ENCODE data around the gene GSN. TPM values are rescaled to one million over a fixed set of nuclear protein-coding genes. Genes with fewer than 3 reads are reported as not detected.

GSN gene
- total RNA-seq, 2 donors from 2014 or later = 57.0 to 77.2 TPM

DNA sequence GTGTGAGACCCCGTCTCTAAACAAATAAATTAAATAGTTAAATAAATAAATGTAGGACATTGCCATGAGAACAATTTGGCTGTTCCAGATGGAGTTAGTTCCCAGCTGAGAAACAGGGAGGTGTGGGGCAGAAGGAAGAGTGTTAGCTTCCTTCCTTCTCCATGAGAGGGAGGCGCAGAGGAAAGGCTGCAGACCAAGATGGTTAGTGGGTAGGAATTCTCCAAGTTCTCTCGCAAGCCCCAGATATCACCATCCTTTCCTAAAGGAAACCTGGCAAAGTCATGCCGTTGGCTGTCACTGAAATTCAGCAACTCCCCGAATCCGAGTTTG lies 33.2 kb upstream of the GSN start:
- no peak overlapping the region for H3K27ac ChIP-seq (ENCODE audit: low read depth, low read length)
- peaks cover 17% of the 10 kb centered on the region for H3K27me3 Mint-ChIP-seq (ENCODE audit: insufficient read depth)

GRCh38 chr9:121235512-121235911 lies 32.5 kb upstream of the GSN start:
- Histone ChIP-seq H3K4me3 (ENCODE audit: low read length) (no peak overlapping the region), H3K27ac (ENCODE audit: low read depth, low read length) (no peak overlapping the region), H3K27me3 (ENCODE audit: control insufficient read depth, insufficient read depth, low read length, poor library complexity, severe bottlenecking) (peaks cover 4% of the 10 kb centered on the region), H3K9ac (ENCODE audit: extremely low read depth, low read length, poor library complexity, severe bottlenecking) (no peak overlapping the region), H3K9me3 (ENCODE audit: control insufficient read depth, low read length) (no peaks in the 10 kb centered on the region), H3K36me3 (ENCODE audit: control insufficient read depth, insufficient read depth, low read length) (no peaks in the 10 kb centered on the region), H3K4me1 (ENCODE audit: control insufficient read depth, insufficient read depth, low read length) (no peaks in the 10 kb centered on the region)
- H3K27me3 Mint-ChIP-seq (ENCODE audit: insufficient read depth) = peaks cover 17% of the 10 kb centered on the region
- TF ChIP-seq, protein P1, sequence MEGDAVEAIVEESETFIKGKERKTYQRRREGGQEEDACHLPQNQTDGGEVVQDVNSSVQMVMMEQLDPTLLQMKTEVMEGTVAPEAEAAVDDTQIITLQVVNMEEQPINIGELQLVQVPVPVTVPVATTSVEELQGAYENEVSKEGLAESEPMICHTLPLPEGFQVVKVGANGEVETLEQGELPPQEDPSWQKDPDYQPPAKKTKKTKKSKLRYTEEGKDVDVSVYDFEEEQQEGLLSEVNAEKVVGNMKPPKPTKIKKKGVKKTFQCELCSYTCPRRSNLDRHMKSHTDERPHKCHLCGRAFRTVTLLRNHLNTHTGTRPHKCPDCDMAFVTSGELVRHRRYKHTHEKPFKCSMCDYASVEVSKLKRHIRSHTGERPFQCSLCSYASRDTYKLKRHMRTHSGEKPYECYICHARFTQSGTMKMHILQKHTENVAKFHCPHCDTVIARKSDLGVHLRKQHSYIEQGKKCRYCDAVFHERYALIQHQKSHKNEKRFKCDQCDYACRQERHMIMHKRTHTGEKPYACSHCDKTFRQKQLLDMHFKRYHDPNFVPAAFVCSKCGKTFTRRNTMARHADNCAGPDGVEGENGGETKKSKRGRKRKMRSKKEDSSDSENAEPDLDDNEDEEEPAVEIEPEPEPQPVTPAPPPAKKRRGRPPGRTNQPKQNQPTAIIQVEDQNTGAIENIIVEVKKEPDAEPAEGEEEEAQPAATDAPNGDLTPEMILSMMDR (conservative IDR thresholded peaks at IDR 0.05) = no peak
- DNase-seq = no peak
- H3K9me3 Mint-ChIP-seq = no peaks in the 10 kb centered on the region
- peaks cover 1% of the 10 kb centered on the region for H3K4me1 Mint-ChIP-seq
- no peak overlapping the region for H3K4me3 Mint-ChIP-seq
- H3K27ac Mint-ChIP-seq = no peak overlapping the region
- no peaks in the 10 kb centered on the region for H3K36me3 Mint-ChIP-seq (ENCODE audit: low read depth)
- 90 to 96% methylated on average over 3 to 5 of the region's 5 CpGs for WGBS, 2 experiments (ENCODE audit: insufficient coverage in 1 of 2, insufficient read length in 1 of 2)

More for the DNA sequence above, 33.2 kb upstream of the GSN start:
- no peak overlapping the region for H3K4me3 Mint-ChIP-seq
- no peak overlapping the region for H3K4me3 ChIP-seq (ENCODE audit: low read length)
- TF ChIP-seq, protein P1 (conservative IDR thresholded peaks at IDR 0.05) = no peak
- 95 to 97% methylated on average over 4 of the region's 6 CpGs for WGBS, 2 experiments (ENCODE audit: insufficient coverage in 1 of 2, insufficient read length in 1 of 2)
- H3K4me1 Mint-ChIP-seq = peaks cover 1% of the 10 kb centered on the region
- H3K36me3 ChIP-seq (ENCODE audit: control insufficient read depth, insufficient read depth, low read length) = no peaks in the 10 kb centered on the region
- no peaks in the 10 kb centered on the region for H3K4me1 ChIP-seq (ENCODE audit: control insufficient read depth, insufficient read depth, low read length)
- H3K27ac Mint-ChIP-seq = no peak overlapping the region
- peaks cover 4% of the 10 kb centered on the region for H3K27me3 ChIP-seq (ENCODE audit: control insufficient read depth, insufficient read depth, low read length, poor library complexity, severe bottlenecking)
- no peak for DNase-seq
- no peaks in the 10 kb centered on the region for H3K36me3 Mint-ChIP-seq (ENCODE audit: low read depth)
- H3K9me3 ChIP-seq (ENCODE audit: control insufficient read depth, low read length) = no peaks in the 10 kb centered on the region
- no peaks in the 10 kb centered on the region for H3K9me3 Mint-ChIP-seq
- H3K9ac ChIP-seq (ENCODE audit: extremely low read depth, low read length, poor library complexity, severe bottlenecking) = no peak overlapping the region

DNA sequence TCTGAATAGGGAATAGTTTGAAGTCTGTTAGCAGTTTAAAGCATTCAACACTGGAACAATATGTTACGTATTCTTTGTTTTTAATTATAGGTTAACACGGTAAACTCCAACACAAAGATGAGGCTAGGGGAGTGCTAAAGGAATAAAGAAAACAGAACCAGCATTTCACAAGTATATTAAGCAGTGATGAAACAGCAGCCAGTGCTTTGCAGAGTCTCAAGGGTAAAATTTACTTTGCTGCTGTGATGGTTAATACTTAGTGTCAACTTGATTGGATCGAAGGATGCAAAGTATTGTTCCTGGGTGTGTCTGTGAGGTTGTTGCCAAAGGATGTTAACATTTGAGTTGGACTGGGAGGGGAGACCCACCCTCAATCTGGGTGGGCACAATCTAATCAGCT lies 30.0 kb upstream of the GSN start:
- H3K4me3 Mint-ChIP-seq = no peak overlapping the region
- peaks cover 17% of the 10 kb centered on the region for H3K27me3 Mint-ChIP-seq (ENCODE audit: insufficient read depth)
- H3K9me3 Mint-ChIP-seq = no peaks in the 10 kb centered on the region
- peaks cover 1% of the 10 kb centered on the region for H3K4me1 Mint-ChIP-seq
- Histone ChIP-seq H3K27me3 (ENCODE audit: control insufficient read depth, insufficient read depth, low read length, poor library complexity, severe bottlenecking) (peaks cover 4% of the 10 kb centered on the region), H3K9ac (ENCODE audit: extremely low read depth, low read length, poor library complexity, severe bottlenecking) (no peak overlapping the region), H3K36me3 (ENCODE audit: control insufficient read depth, insufficient read depth, low read length) (no peaks in the 10 kb centered on the region), H3K4me3 (ENCODE audit: low read length) (no peak overlapping the region), H3K9me3 (ENCODE audit: control insufficient read depth, low read length) (no peaks in the 10 kb centered on the region), H3K4me1 (ENCODE audit: control insufficient read depth, insufficient read depth, low read length) (no peaks in the 10 kb centered on the region), H3K27ac (ENCODE audit: low read depth, low read length) (no peak overlapping the region)
- no peak for DNase-seq
- TF ChIP-seq, protein P1 (conservative IDR thresholded peaks at IDR 0.05) = no peak
- H3K27ac Mint-ChIP-seq = no peak overlapping the region
- WGBS, 2 experiments (ENCODE audit: insufficient coverage in 1 of 2, insufficient read length in 1 of 2) = 95 to 96% methylated on average over 3 of the region's 3 CpGs
- no peaks in the 10 kb centered on the region for H3K36me3 Mint-ChIP-seq (ENCODE audit: low read depth)

All from endodermal cell (in vitro differentiated cells).